Neuronal stem cell (in vitro differentiated cells): Measurements from ENCODE around the gene HOXA7.

ENCODE experiments used
- DNase-seq: peaks from one replicate; pipeline ENCODE4 v3.0.0-alpha.2; 2013; ENCODE audit warnings: low spot score
- H2AFZ ChIP-seq: one replicate; pipeline ENCODE4 v1.6.1; 2013; ENCODE audit warnings: mild to moderate bottlenecking, low read length, inconsistent platforms
- H2AK5ac ChIP-seq: 2 replicates; pipeline ENCODE4 v1.6.1; 2013; ENCODE audit warnings: low read depth, mild to moderate bottlenecking, inconsistent platforms, low read length, moderate library complexity, mixed read lengths
- H2BK120ac ChIP-seq: 2 replicates; pipeline ENCODE4 v1.6.1; 2013; ENCODE audit warnings: low read depth, mild to moderate bottlenecking, inconsistent platforms, low read length, moderate library complexity, mixed read lengths
- H2BK12ac ChIP-seq: one replicate; pipeline ENCODE4 v1.6.1; 2013; ENCODE audit warnings: low read length, inconsistent platforms
- H2BK15ac ChIP-seq: 2 replicates; pipeline ENCODE4 v1.6.1; 2013; ENCODE audit warnings: mild to moderate bottlenecking, low read length, inconsistent platforms, mixed read lengths
- H2BK5ac ChIP-seq: one replicate; pipeline ENCODE4 v1.6.1; 2013; ENCODE audit warnings: inconsistent platforms, mild to moderate bottlenecking, low read length, moderate library complexity
- H3K14ac ChIP-seq: one replicate; pipeline ENCODE4 v1.6.1; 2013; ENCODE audit warnings: low read length, inconsistent platforms
- H3K18ac ChIP-seq: 2 replicates; pipeline ENCODE4 v1.6.1; 2013; ENCODE audit warnings: low read length, inconsistent platforms
- H3K23ac ChIP-seq: 2 replicates; pipeline ENCODE4 v1.6.1; 2013; ENCODE audit warnings: low read depth, mild to moderate bottlenecking, mixed read lengths, low read length, inconsistent platforms; ENCODE audit not compliant: poor library complexity
- H3K27ac ChIP-seq: replicated peaks from 3 replicates; pipeline ENCODE4 v1.5.1; 2013; ENCODE audit warnings: low read length, inconsistent platforms
- H3K27me3 ChIP-seq, 3 experiments: 2 replicates each; pipeline ENCODE4 v1.6.1; 2013; ENCODE audit warnings: low read length in 3 of 3, mild to moderate bottlenecking in 2 of 3, inconsistent platforms in 1 of 3, low read depth in 1 of 3, mixed read lengths in 1 of 3, moderate library complexity in 1 of 3; ENCODE audit not compliant: control insufficient read depth in 3 of 3, insufficient read depth in 3 of 3
- H3K36me3 ChIP-seq, 2 donors: replicated peaks in 1 of 2; 2 replicates each; pipeline ENCODE4 v1.6.1; 2013; ENCODE audit warnings: low read length in 2 of 2; ENCODE audit not compliant: control insufficient read depth in 2 of 2, insufficient read depth in 2 of 2
- H3K4ac ChIP-seq: 2 replicates; pipeline ENCODE4 v1.6.1; 2013; ENCODE audit warnings: inconsistent platforms, mild to moderate bottlenecking, low read length, moderate library complexity
- H3K4me1 ChIP-seq, 2 donors: 1 replicate in 1 of 2; 2 replicates in 1 of 2; pipeline ENCODE4 v1.6.1; 2013; ENCODE audit warnings: low read length in 2 of 2, low read depth in 1 of 2; ENCODE audit not compliant: control insufficient read depth in 2 of 2, insufficient read depth in 1 of 2
- H3K4me2 ChIP-seq: one replicate; pipeline ENCODE4 v1.6.1; 2013; ENCODE audit warnings: mild to moderate bottlenecking, low read length, inconsistent platforms; ENCODE audit not compliant: insufficient read depth, poor library complexity, severe bottlenecking
- H3K4me3 ChIP-seq, 2 donors: 2 replicates each; pipeline ENCODE4 v1.5.1; 2013; ENCODE audit warnings: low read length in 2 of 2, mild to moderate bottlenecking in 2 of 2, inconsistent platforms in 1 of 2, moderate library complexity in 1 of 2
- H3K79me1 ChIP-seq: one replicate; pipeline ENCODE4 v1.6.1; 2013; ENCODE audit warnings: low read depth, mild to moderate bottlenecking, inconsistent platforms, low read length, moderate library complexity
- H3K9ac ChIP-seq: one replicate; pipeline ENCODE4 v1.6.1; 2013; ENCODE audit warnings: mild to moderate bottlenecking, low read depth, low read length, inconsistent platforms; ENCODE audit not compliant: poor library complexity
- H3K9me3 ChIP-seq, 2 donors: replicated peaks in 1 of 2; 2 replicates each; pipeline versions ENCODE3 to v1.6.1; 2013; ENCODE audit warnings: low read length in 2 of 2, mild to moderate bottlenecking in 2 of 2, inconsistent platforms in 1 of 2, low read depth in 1 of 2, mixed read lengths in 1 of 2, moderate library complexity in 1 of 2; ENCODE audit not compliant: control insufficient read depth in 2 of 2, insufficient read depth in 1 of 2
- H4K8ac ChIP-seq: one replicate; pipeline ENCODE4 v1.6.1; 2013; ENCODE audit warnings: low read depth, mild to moderate bottlenecking, inconsistent platforms, low read length, moderate library complexity
- H4K91ac ChIP-seq: one replicate; pipeline ENCODE4 v1.6.1; 2013; ENCODE audit warnings: low read length, low read depth, mild to moderate bottlenecking, inconsistent platforms; ENCODE audit not compliant: poor library complexity
- WGBS, 2 donors: extraction: QIAGEN DNeasy Blood & Tissue Kit; methylation state at CpG; one replicate each; pipeline ENCODE4 v1.1.7; 2013; ENCODE audit warnings: missing lambda C conversion rate in 2 of 2, mixed read lengths in 1 of 2; ENCODE audit not compliant: insufficient read length in 2 of 2, insufficient replicate concordance in 1 of 2; ENCODE audit errors: extremely low coverage in 2 of 2; 5-methylcytosine and 5-hydroxymethylcytosine counted together

The HOXA7 gene

GRCh38 chr7:27186668-27187474 is 30.4 kb upstream of the HOXA7 start:
- no peak overlapping the region for H3K18ac ChIP-seq
- H3K79me1 ChIP-seq = no peaks in the 10 kb centered on the region
- peaks cover 2 to 6% of the 10 kb centered on the region in 2 donors for H3K9me3 ChIP-seq
- no peak overlapping the region for H4K91ac ChIP-seq
- H2AFZ ChIP-seq = no peak overlapping the region
- no peak overlapping the region for H3K14ac ChIP-seq
- H3K27me3 ChIP-seq = peaks cover 85 to 99% (median 98%) of the 10 kb centered on the region in 3 experiments
- no peak overlapping the region for H2BK5ac ChIP-seq
- no CpG with 5 or more reads among the region's 4 CpGs for WGBS, 2 donors
- no peak for DNase-seq
- no peak overlapping the region for H2BK12ac ChIP-seq
- no peaks in the 10 kb centered on the region for H3K36me3 ChIP-seq
- no peak overlapping the region for H3K4me2 ChIP-seq
- no peak overlapping the region for H3K4me3 ChIP-seq
- no peak overlapping the region for H3K9ac ChIP-seq
- no peak overlapping the region for H3K27ac ChIP-seq
- H3K23ac ChIP-seq = no peak overlapping the region
- no peak overlapping the region for H2BK120ac ChIP-seq
- H3K4ac ChIP-seq = no peak overlapping the region
- no peak overlapping the region for H2AK5ac ChIP-seq
- H3K4me1 ChIP-seq = peaks cover 0 to 3% of the 10 kb centered on the region in 2 donors
- no peak overlapping the region for H4K8ac ChIP-seq
- H2BK15ac ChIP-seq = no peak overlapping the region

- H3K18ac ChIP-seq = no peak overlapping the region
- H3K14ac ChIP-seq = no peak overlapping the region
- no peaks in the 10 kb centered on the region for H3K36me3 ChIP-seq
- no peak overlapping the region for H3K4ac ChIP-seq
- peaks cover 0 to 3% of the 10 kb centered on the region in 2 donors for H3K4me1 ChIP-seq
- H2BK5ac ChIP-seq = no peak overlapping the region
- no peak overlapping the region for H4K8ac ChIP-seq
- H3K27ac ChIP-seq = no peak overlapping the region
- H3K23ac ChIP-seq = no peak overlapping the region
- H2AFZ ChIP-seq = peak overlapping the region; percentile 15
- H3K4me2 ChIP-seq = no peak overlapping the region
- H2BK15ac ChIP-seq = no peak overlapping the region
- H2AK5ac ChIP-seq = no peak overlapping the region
- no peak overlapping the region for H2BK12ac ChIP-seq
- H3K79me1 ChIP-seq = no peaks in the 10 kb centered on the region
- H3K9ac ChIP-seq = no peak overlapping the region
- H4K91ac ChIP-seq = no peak overlapping the region
- H3K9me3 ChIP-seq = peaks cover 0 to 6% of the 10 kb centered on the region in 2 donors
- no CpG with 5 or more reads among the region's 24 CpGs for WGBS, 2 donors
- H3K4me3 ChIP-seq = no peak overlapping the region
- DNase-seq = no peak
- H3K27me3 ChIP-seq = peaks cover 77 to 99% (median 95%) of the 10 kb centered on the region in 3 experiments
- H2BK120ac ChIP-seq = no peak overlapping the region
Observed at GRCh38 chr7:27185854-27186667, 29.6 kb upstream of the HOXA7 start.

GRCh38 chr7:27185013-27185853 is 28.8 kb upstream of the HOXA7 start, which contains the start of gene HOXA11:
TSS of gene HOXA11 (minus strand) at chr7:27185232. CDS start at chr7:27185144, 88 bp downstream.
- Histone ChIP-seq H3K27me3 (peaks cover 75 to 99% (median 95%) of the 10 kb centered on the region in 3 experiments), H2BK12ac (peak within 1 kb of the TSS; percentile 68), H3K4me1 (peaks cover 0 to 3% of the 10 kb centered on the region in 2 donors), H3K23ac (peak within 1 kb of the TSS; percentile 82), H2BK120ac (no peak within 1 kb of the TSS), H3K18ac (no peak within 1 kb of the TSS), H3K4me3 (peak within 1 kb of the TSS in 1 of 2 donors; percentile 25), H4K8ac (no peak within 1 kb of the TSS), H3K14ac (peak within 1 kb of the TSS; percentile 50), H4K91ac (no peak within 1 kb of the TSS), H3K79me1 (no peaks in the 10 kb centered on the region), H2BK15ac (no peak within 1 kb of the TSS), H2AK5ac (no peak within 1 kb of the TSS), H2AFZ (peak within 1 kb of the TSS; percentile 88), H3K27ac (no peak within 1 kb of the TSS), H2BK5ac (no peak within 1 kb of the TSS), H3K36me3 (no peaks in the 10 kb centered on the region), H3K9me3 (peaks cover 0 to 6% of the 10 kb centered on the region in 2 donors), H3K9ac (no peak within 1 kb of the TSS), H3K4ac (no peak within 1 kb of the TSS), H3K4me2 (peak within 1 kb of the TSS; percentile 24)
- no peak for DNase-seq
- no CpG with 5 or more reads among the region's 43 CpGs for WGBS, 2 donors
